ENCODE data around the gene ZNF385A. TPM values are rescaled to one million over a fixed set of nuclear protein-coding genes. Genes with fewer than 3 reads are reported as not detected.

ZNF385A gene
- total and polyA plus RNA-seq, 9 of the 15 experiments (the other 6 are each of a cell fraction or from before 2014, with no cell fraction given), result 1.0 to 111 (median 7.7) TPM

DNA sequence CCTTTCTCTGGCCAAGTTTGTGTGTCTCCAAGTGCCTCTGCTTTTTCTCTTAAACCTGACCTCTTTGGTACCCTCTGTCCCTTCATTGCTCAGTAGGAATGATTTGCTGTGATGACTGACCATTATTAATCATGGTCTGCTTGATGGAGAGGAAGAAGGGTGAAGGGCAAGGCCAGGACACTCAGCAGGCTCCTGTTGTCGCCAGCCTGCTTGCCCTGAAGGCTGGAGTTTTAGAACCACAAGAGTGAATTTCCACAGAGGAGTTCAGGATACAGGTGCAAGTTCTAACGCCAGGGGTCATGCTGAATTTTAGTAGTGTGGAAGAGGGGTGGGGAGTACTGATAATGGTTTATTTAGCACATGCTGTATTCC lies 37.3 kb upstream of the ZNF385A start:
- Histone ChIP-seq H3K79me2 (ENCODE audit: control insufficient read depth, insufficient read depth, low read length) (peaks cover 28% of the 10 kb centered on the region), H4K20me1 (replicated peaks; ENCODE audit: control insufficient read depth, insufficient read depth, low read length) (no peaks in the 10 kb centered on the region), H3K4me2 (ENCODE audit: insufficient read depth, low read length) (0 out of 2 replicates have a peak overlapping the region, but pooled peaks have one; percentile 49), H3K4me1 (replicated peaks in 1 of 2; ENCODE audit: control insufficient read depth in 2 of 2, insufficient read depth in 2 of 2, low read length in 2 of 2) (peaks cover 51 to 68% of the 10 kb centered on the region in 2 experiments), H3K36me3 (ENCODE audit: control insufficient read depth, insufficient read depth, low read length) (peaks cover 1% of the 10 kb centered on the region; the same call in 1 of the 3 replicates), H3K27me3 (ENCODE audit: control insufficient read depth in 2 of 2, insufficient read depth in 2 of 2, low read length in 2 of 2) (no peaks in the 10 kb centered on the region), H3K27ac (ENCODE audit: extremely low read depth, low read depth, low read length) (no peak overlapping the region; the same call in 2 of the 3 replicates), H3K9me3 (replicated peaks; ENCODE audit: control insufficient read depth, insufficient read depth, low read depth, low read length) (no peaks in the 10 kb centered on the region), H3K4me3 (no peak overlapping the region), H2AFZ (ENCODE audit: low read depth, low read length) (no peak overlapping the region), H3K9me1 (ENCODE audit: control insufficient read depth, insufficient read depth, low read length) (no peaks in the 10 kb centered on the region), H3K9ac (ENCODE audit: insufficient read depth in 1 of 2, low read depth in 2 of 2, low read length in 2 of 2) (no peak overlapping the region)
- no TSS peak for BruUV-seq (replicated peaks)
- DNase-seq (ENCODE audit: extremely low read depth in 1 of 4, low spot score in 3 of 4) (no peak), FAIRE-seq (peak; percentile 15), ATAC-seq (no peak)
- ChIA-PET POLR2A (interaction anchor here (1.1 to 1.5 kb wide), 2 partner anchors 13 to 23 kb away, joined by 4 to 5 read pairs; no protein-coding TSS in a partner anchor), CTCF (ENCODE audit: low intra/inter-chr PET ratio) (no interaction called here)
- in situ Hi-C loops (cut with MboI), result no loop called here
- TF ChIP-seq ZNF778 (CRISPR knock-in tag; IDR thresholded peaks at IDR 0.05), result no peak
- TF ChIP-seq GTF2F1 (IDR thresholded peaks at IDR 0.05; ENCODE audit: low read depth, low read length), result no peak
- TF ChIP-seq ZNF644 (tag; IDR thresholded peaks at IDR 0.05; ENCODE audit: low read depth), result no peak
- TF ChIP-seq PRMT5 (CRISPR knock-in tag; IDR thresholded peaks at IDR 0.05), result no peak
- TF ChIP-seq ZNF57 (CRISPR knock-in tag; IDR thresholded peaks at IDR 0.05), result no peak
- TF ChIP-seq, protein P1, sequence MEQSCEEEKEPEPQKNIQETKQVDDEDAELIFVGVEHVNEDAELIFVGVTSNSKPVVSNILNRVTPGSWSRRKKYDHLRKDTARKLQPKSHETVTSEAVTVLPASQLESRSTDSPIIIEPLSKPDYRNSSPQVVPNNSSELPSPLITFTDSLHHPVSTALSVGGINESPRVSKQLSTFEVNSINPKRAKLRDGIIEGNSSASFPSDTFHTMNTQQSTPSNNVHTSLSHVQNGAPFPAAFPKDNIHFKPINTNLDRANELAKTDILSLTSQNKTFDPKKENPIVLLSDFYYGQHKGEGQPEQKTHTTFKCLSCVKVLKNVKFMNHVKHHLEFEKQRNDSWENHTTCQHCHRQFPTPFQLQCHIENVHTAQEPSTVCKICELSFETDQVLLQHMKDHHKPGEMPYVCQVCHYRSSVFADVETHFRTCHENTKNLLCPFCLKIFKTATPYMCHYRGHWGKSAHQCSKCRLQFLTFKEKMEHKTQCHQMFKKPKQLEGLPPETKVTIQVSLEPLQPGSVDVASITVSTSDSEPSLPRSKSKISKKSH (CRISPR knock-in tag; IDR thresholded peaks at IDR 0.05), result no peak
- TF ChIP-seq NFRKB (IDR thresholded peaks at IDR 0.05; ENCODE audit: low read depth), result no peak
- no peak for TF ChIP-seq HDGF (IDR thresholded peaks at IDR 0.05)
- no peak for TF ChIP-seq ZFPM2 (CRISPR knock-in tag; IDR thresholded peaks at IDR 0.05)
- TF ChIP-seq HES1 (IDR thresholded peaks at IDR 0.05; ENCODE audit: low read depth), result no peak
- TF ChIP-seq BDP1 (IDR thresholded peaks at IDR 0.05; ENCODE audit: insufficient read depth, insufficient read length), result no peak
- TF ChIP-seq RFX5 (IDR thresholded peaks at IDR 0.05; ENCODE audit: low read depth, low read length), result no peak
- TF ChIP-seq SMARCC2 (IDR thresholded peaks at IDR 0.05; ENCODE audit: low read depth), result no peak
- TF ChIP-seq ZNF511 (CRISPR knock-in tag; IDR thresholded peaks at IDR 0.05), result no peak
- no peak for TF ChIP-seq POLR2AphosphoS2 (IDR thresholded peaks at IDR 0.05; ENCODE audit: low read length)
- no peak for TF ChIP-seq MXI1 (IDR thresholded peaks at IDR 0.05; ENCODE audit: low read depth, low read length)
- WGBS (ENCODE audit: insufficient coverage, low coverage, missing lambda C conversion rate), result 56% methylated on average over 2 of the region's 2 CpGs
- intact Hi-C loops (cut with micrococcal nuclease), result no loop called here
